ENCODE measurements around the gene ACTRT2. TPM values are rescaled to one million over a fixed set of nuclear protein-coding genes. Genes with fewer than 3 reads are reported as not detected.

Gene ACTRT2
- total and polyA plus RNA-seq, 2 experiments from 2014 or later, result not detected

GRCh38 chr1:2980073-2980791 is 41.0 kb upstream of the ACTRT2 start:
- Histone ChIP-seq H3K4me3 (no peak overlapping the region), H3K79me2 (replicated peaks; ENCODE audit: insufficient read depth) (no peaks in the 10 kb centered on the region), H3K4me1 (ENCODE audit: insufficient read depth) (no peaks in the 10 kb centered on the region), H3K27me3 (ENCODE audit: insufficient read depth) (no peaks in the 10 kb centered on the region), H3K4me2 (no peak overlapping the region), H3K36me3 (ENCODE audit: insufficient read depth) (no peaks in the 10 kb centered on the region), H3F3A (replicated peaks; ENCODE audit: low read depth) (no peaks in the 10 kb centered on the region), H2AFZ (no peak overlapping the region), H4K20me1 (replicated peaks; ENCODE audit: insufficient read depth) (no peaks in the 10 kb centered on the region), H3K9me2 (ENCODE audit: insufficient read depth) (no peaks in the 10 kb centered on the region), H3K27ac (ENCODE audit: low read depth) (no peak overlapping the region)
- Mint-ChIP-seq H3K4me1 (peaks cover 6% of the 10 kb centered on the region; the same call in 2 of the 3 replicates), H3K4me3 (no peak overlapping the region), H3K36me3 (ENCODE audit: low read depth) (peaks cover 4% of the 10 kb centered on the region; the same call in 1 of the 3 replicates), H3K27ac (no peak overlapping the region), H3K9me3 (peaks cover 42% of the 10 kb centered on the region), H3K27me3 (ENCODE audit: insufficient read depth, low read depth, poor library complexity) (peaks cover 2% of the 10 kb centered on the region)
- ATAC-seq (no peak), DNase-seq (ENCODE audit: low spot score) (no peak)
- TF ChIP-seq, protein P1, sequence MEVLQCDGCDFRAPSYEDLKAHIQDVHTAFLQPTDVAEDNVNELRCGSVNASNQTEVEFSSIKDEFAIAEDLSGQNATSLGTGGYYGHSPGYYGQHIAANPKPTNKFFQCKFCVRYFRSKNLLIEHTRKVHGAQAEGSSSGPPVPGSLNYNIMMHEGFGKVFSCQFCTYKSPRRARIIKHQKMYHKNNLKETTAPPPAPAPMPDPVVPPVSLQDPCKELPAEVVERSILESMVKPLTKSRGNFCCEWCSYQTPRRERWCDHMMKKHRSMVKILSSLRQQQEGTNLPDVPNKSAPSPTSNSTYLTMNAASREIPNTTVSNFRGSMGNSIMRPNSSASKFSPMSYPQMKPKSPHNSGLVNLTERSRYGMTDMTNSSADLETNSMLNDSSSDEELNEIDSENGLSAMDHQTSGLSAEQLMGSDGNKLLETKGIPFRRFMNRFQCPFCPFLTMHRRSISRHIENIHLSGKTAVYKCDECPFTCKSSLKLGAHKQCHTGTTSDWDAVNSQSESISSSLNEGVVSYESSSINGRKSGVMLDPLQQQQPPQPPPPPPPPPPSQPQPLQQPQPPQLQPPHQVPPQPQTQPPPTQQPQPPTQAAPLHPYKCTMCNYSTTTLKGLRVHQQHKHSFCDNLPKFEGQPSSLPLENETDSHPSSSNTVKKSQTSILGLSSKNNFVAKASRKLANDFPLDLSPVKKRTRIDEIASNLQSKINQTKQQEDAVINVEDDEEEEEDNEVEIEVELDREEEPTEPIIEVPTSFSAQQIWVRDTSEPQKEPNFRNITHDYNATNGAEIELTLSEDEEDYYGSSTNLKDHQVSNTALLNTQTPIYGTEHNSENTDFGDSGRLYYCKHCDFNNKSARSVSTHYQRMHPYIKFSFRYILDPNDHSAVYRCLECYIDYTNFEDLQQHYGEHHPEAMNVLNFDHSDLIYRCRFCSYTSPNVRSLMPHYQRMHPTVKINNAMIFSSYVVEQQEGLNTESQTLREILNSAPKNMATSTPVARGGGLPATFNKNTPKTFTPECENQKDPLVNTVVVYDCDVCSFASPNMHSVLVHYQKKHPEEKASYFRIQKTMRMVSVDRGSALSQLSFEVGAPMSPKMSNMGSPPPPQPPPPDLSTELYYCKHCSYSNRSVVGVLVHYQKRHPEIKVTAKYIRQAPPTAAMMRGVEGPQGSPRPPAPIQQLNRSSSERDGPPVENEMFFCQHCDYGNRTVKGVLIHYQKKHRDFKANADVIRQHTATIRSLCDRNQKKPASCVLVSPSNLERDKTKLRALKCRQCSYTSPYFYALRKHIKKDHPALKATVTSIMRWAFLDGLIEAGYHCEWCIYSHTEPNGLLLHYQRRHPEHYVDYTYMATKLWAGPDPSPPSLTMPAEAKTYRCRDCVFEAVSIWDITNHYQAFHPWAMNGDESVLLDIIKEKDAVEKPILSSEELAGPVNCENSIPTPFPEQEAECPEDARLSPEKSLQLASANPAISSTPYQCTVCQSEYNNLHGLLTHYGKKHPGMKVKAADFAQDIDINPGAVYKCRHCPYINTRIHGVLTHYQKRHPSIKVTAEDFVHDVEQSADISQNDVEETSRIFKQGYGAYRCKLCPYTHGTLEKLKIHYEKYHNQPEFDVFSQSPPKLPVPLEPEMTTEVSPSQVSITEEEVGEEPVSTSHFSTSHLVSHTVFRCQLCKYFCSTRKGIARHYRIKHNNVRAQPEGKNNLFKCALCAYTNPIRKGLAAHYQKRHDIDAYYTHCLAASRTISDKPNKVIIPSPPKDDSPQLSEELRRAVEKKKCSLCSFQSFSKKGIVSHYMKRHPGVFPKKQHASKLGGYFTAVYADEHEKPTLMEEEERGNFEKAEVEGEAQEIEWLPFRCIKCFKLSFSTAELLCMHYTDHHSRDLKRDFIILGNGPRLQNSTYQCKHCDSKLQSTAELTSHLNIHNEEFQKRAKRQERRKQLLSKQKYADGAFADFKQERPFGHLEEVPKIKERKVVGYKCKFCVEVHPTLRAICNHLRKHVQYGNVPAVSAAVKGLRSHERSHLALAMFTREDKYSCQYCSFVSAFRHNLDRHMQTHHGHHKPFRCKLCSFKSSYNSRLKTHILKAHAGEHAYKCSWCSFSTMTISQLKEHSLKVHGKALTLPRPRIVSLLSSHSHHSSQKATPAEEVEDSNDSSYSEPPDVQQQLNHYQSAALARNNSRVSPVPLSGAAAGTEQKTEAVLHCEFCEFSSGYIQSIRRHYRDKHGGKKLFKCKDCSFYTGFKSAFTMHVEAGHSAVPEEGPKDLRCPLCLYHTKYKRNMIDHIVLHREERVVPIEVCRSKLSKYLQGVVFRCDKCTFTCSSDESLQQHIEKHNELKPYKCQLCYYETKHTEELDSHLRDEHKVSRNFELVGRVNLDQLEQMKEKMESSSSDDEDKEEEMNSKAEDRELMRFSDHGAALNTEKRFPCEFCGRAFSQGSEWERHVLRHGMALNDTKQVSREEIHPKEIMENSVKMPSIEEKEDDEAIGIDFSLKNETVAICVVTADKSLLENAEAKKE (CRISPR knock-in tag; IDR thresholded peaks at IDR 0.05), result no peak
- TF ChIP-seq CTCF (conservative IDR thresholded peaks at IDR 0.05; ENCODE audit: low read depth in 2 of 2) (no peak), CREB1 (CRISPR knock-in tag; IDR thresholded peaks at IDR 0.05; ENCODE audit: low read depth) (no peak), JUNB (IDR thresholded peaks at IDR 0.05; ENCODE audit: unreplicated experiment) (no peak), POLR2AphosphoS5 (IDR thresholded peaks at IDR 0.05; ENCODE audit: low read depth) (no peak), ETS1 (IDR thresholded peaks at IDR 0.05) (no peak), EZH2 (IDR thresholded peaks at IDR 0.05; ENCODE audit: low read depth, unreplicated experiment) (no peak), ZNF114 (CRISPR knock-in tag; IDR thresholded peaks at IDR 0.05) (no peak), ZNF331 (CRISPR knock-in tag; IDR thresholded peaks at IDR 0.05; ENCODE audit: low read depth) (no peak), NANOG (IDR thresholded peaks at IDR 0.05; ENCODE audit: borderline replicate concordance) (no peak), EZH2phosphoT487 (IDR thresholded peaks at IDR 0.05; ENCODE audit: unreplicated experiment) (no peak), STAT1 (IDR thresholded peaks at IDR 0.05; ENCODE audit: unreplicated experiment) (no peak)
- TF ChIP-seq, protein P2, sequence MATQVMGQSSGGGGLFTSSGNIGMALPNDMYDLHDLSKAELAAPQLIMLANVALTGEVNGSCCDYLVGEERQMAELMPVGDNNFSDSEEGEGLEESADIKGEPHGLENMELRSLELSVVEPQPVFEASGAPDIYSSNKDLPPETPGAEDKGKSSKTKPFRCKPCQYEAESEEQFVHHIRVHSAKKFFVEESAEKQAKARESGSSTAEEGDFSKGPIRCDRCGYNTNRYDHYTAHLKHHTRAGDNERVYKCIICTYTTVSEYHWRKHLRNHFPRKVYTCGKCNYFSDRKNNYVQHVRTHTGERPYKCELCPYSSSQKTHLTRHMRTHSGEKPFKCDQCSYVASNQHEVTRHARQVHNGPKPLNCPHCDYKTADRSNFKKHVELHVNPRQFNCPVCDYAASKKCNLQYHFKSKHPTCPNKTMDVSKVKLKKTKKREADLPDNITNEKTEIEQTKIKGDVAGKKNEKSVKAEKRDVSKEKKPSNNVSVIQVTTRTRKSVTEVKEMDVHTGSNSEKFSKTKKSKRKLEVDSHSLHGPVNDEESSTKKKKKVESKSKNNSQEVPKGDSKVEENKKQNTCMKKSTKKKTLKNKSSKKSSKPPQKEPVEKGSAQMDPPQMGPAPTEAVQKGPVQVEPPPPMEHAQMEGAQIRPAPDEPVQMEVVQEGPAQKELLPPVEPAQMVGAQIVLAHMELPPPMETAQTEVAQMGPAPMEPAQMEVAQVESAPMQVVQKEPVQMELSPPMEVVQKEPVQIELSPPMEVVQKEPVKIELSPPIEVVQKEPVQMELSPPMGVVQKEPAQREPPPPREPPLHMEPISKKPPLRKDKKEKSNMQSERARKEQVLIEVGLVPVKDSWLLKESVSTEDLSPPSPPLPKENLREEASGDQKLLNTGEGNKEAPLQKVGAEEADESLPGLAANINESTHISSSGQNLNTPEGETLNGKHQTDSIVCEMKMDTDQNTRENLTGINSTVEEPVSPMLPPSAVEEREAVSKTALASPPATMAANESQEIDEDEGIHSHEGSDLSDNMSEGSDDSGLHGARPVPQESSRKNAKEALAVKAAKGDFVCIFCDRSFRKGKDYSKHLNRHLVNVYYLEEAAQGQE (IDR thresholded peaks at IDR 0.05; ENCODE audit: unreplicated experiment), result no peak

Data from GM23338 (cell line).